ENCODE results near the gene DCTPP1. TPM values are rescaled to one million over a fixed set of nuclear protein-coding genes. Genes with fewer than 3 reads are reported as not detected.

DCTPP1 gene
- total and polyA plus RNA-seq, 2 of the 13 experiments (the other 11 are each of a cell fraction or from before 2014, with no cell fraction given): 54.8 to 74.4 TPM

DNA sequence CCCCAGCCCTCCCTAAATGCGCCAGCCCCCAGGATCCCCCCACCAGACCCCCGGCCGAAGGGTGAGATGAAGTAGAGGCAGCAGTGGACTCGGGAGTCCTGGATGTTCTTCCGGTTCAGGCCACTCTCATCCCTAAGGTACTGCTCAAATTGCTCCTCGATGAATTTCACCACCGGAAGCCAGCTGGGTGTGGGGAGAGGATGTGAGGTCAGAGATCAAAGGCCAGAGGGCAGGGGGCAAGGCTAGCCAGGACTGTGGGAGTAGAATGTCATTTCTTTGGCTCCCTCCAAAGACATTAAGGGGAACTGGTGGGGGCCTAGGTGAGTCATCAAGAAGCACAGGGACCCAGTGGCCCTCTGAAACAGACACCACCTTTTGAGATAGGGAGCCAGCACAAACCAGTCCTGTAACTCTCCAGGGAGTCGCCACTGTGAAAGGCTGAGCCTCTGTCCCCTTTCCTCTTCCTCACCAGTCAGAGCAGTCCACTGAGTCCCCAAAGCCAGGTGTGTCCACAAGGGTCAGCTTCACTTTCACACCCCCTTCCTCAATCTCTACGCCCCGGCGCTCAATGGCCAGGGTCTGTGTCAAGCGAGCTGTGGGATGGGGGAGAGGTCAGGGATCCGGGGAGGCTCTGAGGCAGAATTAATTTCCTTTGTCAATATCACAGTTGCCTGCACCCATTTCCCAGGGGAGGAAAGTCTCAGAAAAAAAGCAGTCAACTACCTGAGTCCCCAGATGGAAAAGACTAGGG lies 48.4 kb downstream of the DCTPP1 start (continued):
- TF ChIP-seq, protein P1, sequence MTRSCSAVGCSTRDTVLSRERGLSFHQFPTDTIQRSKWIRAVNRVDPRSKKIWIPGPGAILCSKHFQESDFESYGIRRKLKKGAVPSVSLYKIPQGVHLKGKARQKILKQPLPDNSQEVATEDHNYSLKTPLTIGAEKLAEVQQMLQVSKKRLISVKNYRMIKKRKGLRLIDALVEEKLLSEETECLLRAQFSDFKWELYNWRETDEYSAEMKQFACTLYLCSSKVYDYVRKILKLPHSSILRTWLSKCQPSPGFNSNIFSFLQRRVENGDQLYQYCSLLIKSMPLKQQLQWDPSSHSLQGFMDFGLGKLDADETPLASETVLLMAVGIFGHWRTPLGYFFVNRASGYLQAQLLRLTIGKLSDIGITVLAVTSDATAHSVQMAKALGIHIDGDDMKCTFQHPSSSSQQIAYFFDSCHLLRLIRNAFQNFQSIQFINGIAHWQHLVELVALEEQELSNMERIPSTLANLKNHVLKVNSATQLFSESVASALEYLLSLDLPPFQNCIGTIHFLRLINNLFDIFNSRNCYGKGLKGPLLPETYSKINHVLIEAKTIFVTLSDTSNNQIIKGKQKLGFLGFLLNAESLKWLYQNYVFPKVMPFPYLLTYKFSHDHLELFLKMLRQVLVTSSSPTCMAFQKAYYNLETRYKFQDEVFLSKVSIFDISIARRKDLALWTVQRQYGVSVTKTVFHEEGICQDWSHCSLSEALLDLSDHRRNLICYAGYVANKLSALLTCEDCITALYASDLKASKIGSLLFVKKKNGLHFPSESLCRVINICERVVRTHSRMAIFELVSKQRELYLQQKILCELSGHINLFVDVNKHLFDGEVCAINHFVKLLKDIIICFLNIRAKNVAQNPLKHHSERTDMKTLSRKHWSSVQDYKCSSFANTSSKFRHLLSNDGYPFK (CRISPR knock-in tag; IDR thresholded peaks at IDR 0.05; ENCODE audit: borderline replicate concordance): no peak
- TF ChIP-seq YEATS4 (CRISPR knock-in tag; IDR thresholded peaks at IDR 0.05; ENCODE audit: borderline replicate concordance) (0 out of 2 replicates have a peak, but pooled peaks have one; percentile 25), CREB1 (IDR thresholded peaks at IDR 0.05) (peak; percentile 38; the same call in 1 of the 2 replicates), CREB1 (CRISPR knock-in tag; IDR thresholded peaks at IDR 0.05) (peak; percentile 85), SNAPC2 (CRISPR knock-in tag; IDR thresholded peaks at IDR 0.05) (no peak), ZNF225 (CRISPR knock-in tag; IDR thresholded peaks at IDR 0.05) (no peak), CBX5 (CRISPR knock-in tag; IDR thresholded peaks at IDR 0.05; ENCODE audit: borderline replicate concordance) (no peak), POLR2G (IDR thresholded peaks at IDR 0.05; ENCODE audit: low read depth, low read length) (no peak), ZFX (CRISPR knock-in tag; IDR thresholded peaks at IDR 0.05; ENCODE audit: low read depth) (0 out of 2 replicates have a peak, but pooled peaks have one; percentile 23), GATA4 (IDR thresholded peaks at IDR 0.05; ENCODE audit: borderline replicate concordance, low read depth) (no peak), NR2F2 (IDR thresholded peaks at IDR 0.05; ENCODE audit: borderline replicate concordance, low read depth) (peak; percentile 88), HNF4A (CRISPR knock-in tag; IDR thresholded peaks at IDR 0.05) (peak; percentile 69), NR2C2 (CRISPR knock-in tag; IDR thresholded peaks at IDR 0.05; ENCODE audit: borderline replicate concordance) (peak; percentile 99), RBM39 (IDR thresholded peaks at IDR 0.05; ENCODE audit: low read depth, low read length, poor library complexity, severe bottlenecking) (no peak), GATAD2A (CRISPR knock-in tag; IDR thresholded peaks at IDR 0.05) (0 out of 2 replicates have a peak, but pooled peaks have one; percentile 19)
- TF ChIP-seq, protein P2, sequence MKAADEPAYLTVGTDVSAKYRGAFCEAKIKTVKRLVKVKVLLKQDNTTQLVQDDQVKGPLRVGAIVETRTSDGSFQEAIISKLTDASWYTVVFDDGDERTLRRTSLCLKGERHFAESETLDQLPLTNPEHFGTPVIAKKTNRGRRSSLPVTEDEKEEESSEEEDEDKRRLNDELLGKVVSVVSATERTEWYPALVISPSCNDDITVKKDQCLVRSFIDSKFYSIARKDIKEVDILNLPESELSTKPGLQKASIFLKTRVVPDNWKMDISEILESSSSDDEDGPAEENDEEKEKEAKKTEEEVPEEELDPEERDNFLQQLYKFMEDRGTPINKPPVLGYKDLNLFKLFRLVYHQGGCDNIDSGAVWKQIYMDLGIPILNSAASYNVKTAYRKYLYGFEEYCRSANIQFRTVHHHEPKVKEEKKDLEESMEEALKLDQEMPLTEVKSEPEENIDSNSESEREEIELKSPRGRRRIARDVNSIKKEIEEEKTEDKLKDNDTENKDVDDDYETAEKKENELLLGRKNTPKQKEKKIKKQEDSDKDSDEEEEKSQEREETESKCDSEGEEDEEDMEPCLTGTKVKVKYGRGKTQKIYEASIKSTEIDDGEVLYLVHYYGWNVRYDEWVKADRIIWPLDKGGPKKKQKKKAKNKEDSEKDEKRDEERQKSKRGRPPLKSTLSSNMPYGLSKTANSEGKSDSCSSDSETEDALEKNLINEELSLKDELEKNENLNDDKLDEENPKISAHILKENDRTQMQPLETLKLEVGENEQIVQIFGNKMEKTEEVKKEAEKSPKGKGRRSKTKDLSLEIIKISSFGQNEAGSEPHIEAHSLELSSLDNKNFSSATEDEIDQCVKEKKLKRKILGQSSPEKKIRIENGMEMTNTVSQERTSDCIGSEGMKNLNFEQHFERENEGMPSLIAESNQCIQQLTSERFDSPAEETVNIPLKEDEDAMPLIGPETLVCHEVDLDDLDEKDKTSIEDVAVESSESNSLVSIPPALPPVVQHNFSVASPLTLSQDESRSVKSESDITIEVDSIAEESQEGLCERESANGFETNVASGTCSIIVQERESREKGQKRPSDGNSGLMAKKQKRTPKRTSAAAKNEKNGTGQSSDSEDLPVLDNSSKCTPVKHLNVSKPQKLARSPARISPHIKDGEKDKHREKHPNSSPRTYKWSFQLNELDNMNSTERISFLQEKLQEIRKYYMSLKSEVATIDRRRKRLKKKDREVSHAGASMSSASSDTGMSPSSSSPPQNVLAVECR (CRISPR knock-in tag; IDR thresholded peaks at IDR 0.05; ENCODE audit: borderline replicate concordance): peak; percentile 29; the same call in 1 of the 2 replicates
- TF ChIP-seq, protein P3, sequence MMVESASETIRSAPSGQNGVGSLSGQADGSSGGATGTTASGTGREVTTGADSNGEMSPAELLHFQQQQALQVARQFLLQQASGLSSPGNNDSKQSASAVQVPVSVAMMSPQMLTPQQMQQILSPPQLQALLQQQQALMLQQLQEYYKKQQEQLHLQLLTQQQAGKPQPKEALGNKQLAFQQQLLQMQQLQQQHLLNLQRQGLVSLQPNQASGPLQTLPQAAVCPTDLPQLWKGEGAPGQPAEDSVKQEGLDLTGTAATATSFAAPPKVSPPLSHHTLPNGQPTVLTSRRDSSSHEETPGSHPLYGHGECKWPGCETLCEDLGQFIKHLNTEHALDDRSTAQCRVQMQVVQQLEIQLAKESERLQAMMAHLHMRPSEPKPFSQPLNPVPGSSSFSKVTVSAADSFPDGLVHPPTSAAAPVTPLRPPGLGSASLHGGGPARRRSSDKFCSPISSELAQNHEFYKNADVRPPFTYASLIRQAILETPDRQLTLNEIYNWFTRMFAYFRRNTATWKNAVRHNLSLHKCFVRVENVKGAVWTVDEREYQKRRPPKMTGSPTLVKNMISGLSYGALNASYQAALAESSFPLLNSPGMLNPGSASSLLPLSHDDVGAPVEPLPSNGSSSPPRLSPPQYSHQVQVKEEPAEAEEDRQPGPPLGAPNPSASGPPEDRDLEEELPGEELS (CRISPR knock-in tag; IDR thresholded peaks at IDR 0.05): 0 out of 2 replicates have a peak, but pooled peaks have one; percentile 9
- TF ChIP-seq, protein P4, sequence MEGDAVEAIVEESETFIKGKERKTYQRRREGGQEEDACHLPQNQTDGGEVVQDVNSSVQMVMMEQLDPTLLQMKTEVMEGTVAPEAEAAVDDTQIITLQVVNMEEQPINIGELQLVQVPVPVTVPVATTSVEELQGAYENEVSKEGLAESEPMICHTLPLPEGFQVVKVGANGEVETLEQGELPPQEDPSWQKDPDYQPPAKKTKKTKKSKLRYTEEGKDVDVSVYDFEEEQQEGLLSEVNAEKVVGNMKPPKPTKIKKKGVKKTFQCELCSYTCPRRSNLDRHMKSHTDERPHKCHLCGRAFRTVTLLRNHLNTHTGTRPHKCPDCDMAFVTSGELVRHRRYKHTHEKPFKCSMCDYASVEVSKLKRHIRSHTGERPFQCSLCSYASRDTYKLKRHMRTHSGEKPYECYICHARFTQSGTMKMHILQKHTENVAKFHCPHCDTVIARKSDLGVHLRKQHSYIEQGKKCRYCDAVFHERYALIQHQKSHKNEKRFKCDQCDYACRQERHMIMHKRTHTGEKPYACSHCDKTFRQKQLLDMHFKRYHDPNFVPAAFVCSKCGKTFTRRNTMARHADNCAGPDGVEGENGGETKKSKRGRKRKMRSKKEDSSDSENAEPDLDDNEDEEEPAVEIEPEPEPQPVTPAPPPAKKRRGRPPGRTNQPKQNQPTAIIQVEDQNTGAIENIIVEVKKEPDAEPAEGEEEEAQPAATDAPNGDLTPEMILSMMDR (CRISPR knock-in tag; IDR thresholded peaks at IDR 0.05): no peak

Measured in HepG2 (cell line).